Measurements from ENCODE around the gene UBAP2L.

- TF ChIP-seq POLR2A (IDR thresholded peaks at IDR 0.05; ENCODE audit: extremely low read depth, insufficient read length) (no peak), CTCF (IDR thresholded peaks at IDR 0.05; ENCODE audit: low read depth, low read length) (no peak)
These were observed 44.8 kb downstream of the UBAP2L start for GRCh38 chr1:154265586-154265985.

All from NB4 (cell line).